Endothelial cell of umbilical vein (primary cell): Measurements from ENCODE around the gene TMED7.

ENCODE experiments used
- EZH2 ChIP-seq: IDR thresholded peaks from 2 replicates; pipeline ENCODE4 v1.6.1; 2012; ENCODE audit warnings: borderline replicate concordance, low read depth, mild to moderate bottlenecking, moderate library complexity, low read length, inconsistent platforms; ENCODE audit not compliant: severe bottlenecking
- GATA2 ChIP-seq: IDR thresholded peaks from 2 replicates; pipeline ENCODE4 v1.7.0; 2011; ENCODE audit warnings: low read depth, mild to moderate bottlenecking, moderate library complexity, mixed read lengths, low read length; ENCODE audit not compliant: insufficient read length, insufficient read depth
- POLR2A ChIP-seq: IDR thresholded peaks from 2 replicates; pipeline ENCODE4 v1.6.1; 2012; ENCODE audit warnings: low read depth, mild to moderate bottlenecking, control low read depth, low read length
- POLR2AphosphoS5 ChIP-seq: IDR thresholded peaks from 2 replicates; pipeline ENCODE4 v1.6.1; 2012; ENCODE audit warnings: low read depth, mild to moderate bottlenecking, control low read depth, low read length, moderate library complexity; ENCODE audit not compliant: insufficient read depth
- TF ChIP-seq, protein P1 (sequence below), 2 donors: IDR thresholded peaks; 1 replicate in 1 of 2; 2 replicates in 1 of 2; pipeline ENCODE4 v1.5.1; 2011; ENCODE audit warnings: low read length in 2 of 2, mild to moderate bottlenecking in 2 of 2, moderate library complexity in 2 of 2, control low read depth in 1 of 2, inconsistent platforms in 1 of 2, low read depth in 1 of 2; ENCODE audit not compliant: insufficient read depth in 1 of 2; ENCODE audit errors: extremely low read depth in 1 of 2

DNA sequence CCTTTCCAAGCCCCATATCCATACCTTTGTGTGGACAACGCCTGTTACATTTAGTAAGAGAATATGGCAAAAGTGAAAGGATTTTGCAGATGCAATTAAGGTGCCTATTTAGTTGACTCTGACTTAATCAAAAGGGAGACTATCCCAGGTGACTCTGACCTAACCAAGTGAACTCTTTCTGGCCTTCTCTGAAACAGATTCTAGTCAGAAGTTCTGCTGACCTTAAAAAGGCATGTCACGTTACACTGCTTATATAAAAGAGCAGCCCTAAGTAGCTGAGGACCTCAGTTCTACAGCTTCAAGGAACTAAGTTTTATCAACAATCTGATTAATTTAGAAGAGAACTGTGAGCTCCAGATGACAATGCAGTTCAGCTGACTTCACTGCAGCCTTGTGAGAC lies 17.9 kb downstream of the TMED7 start:
- TF ChIP-seq POLR2A = no peak
- TF ChIP-seq, protein P1, sequence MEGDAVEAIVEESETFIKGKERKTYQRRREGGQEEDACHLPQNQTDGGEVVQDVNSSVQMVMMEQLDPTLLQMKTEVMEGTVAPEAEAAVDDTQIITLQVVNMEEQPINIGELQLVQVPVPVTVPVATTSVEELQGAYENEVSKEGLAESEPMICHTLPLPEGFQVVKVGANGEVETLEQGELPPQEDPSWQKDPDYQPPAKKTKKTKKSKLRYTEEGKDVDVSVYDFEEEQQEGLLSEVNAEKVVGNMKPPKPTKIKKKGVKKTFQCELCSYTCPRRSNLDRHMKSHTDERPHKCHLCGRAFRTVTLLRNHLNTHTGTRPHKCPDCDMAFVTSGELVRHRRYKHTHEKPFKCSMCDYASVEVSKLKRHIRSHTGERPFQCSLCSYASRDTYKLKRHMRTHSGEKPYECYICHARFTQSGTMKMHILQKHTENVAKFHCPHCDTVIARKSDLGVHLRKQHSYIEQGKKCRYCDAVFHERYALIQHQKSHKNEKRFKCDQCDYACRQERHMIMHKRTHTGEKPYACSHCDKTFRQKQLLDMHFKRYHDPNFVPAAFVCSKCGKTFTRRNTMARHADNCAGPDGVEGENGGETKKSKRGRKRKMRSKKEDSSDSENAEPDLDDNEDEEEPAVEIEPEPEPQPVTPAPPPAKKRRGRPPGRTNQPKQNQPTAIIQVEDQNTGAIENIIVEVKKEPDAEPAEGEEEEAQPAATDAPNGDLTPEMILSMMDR (IDR thresholded peaks at IDR 0.05; ENCODE audit: extremely low read depth in 1 of 2, insufficient read depth in 1 of 2, low read depth in 1 of 2, low read length in 2 of 2) = no peak
- no peak for TF ChIP-seq EZH2
- TF ChIP-seq POLR2AphosphoS5 = no peak
- no peak for TF ChIP-seq GATA2
